ENCODE results near the gene ZNF582.

Gene ZNF582

DNA sequence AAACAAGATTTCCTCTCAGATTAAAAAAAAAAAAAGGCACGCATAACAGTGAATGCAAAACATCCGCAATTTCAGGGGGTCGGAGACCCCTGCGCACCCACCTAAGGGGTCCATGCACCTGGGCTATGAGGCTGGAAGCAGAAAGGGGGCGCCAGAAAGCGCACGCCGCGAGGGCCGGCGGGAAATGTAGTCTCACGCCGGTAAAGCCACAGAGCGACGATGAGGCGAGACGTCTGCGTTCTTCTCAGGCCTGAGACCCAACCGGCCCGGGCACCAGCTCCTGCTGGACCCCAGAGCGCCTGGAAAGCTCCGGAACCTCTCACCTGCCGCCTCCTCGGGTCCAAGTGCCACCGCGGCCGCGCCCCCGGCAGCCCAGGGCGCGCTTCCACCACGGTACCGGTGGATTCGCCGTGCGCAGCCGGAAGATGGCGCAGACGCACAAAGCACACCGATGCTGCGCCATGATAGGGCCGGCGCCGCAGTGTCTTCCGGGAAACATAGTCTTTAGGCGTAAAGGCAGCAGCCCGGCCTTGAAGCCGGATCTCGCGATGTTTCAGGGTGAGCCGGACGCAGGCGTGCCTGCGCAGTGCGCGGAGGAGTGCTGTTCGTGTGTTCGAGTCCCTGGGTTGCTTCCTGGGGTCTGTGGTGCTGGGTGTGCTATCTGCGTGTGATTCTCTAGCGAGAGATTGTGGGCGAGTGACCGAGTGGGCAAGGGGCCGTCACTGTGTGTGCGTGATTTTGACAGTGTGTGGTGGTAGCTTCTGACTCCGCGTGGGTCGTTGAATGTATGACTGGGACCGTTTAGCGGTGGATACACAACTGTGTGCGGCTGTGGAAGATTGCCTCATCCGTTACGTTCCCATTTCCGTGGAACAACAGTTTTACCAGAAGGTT, at the start of gene ZNF582:
Gene ZNF582 (minus strand): TSS at position 416 of the 894 bp plus-strand sequence. CDS start 1,782 bp downstream, outside the sequence.
- H4K20me1 ChIP-seq, result no peaks in the 10 kb centered on the region
- peak within 1 kb of the TSS; percentile 97 for H3K9ac ChIP-seq
- peak within 1 kb of the TSS; percentile 98 for H3K27ac ChIP-seq
- TF ChIP-seq Cebpa-rat (IDR thresholded peaks at IDR 0.05), result no peak
- no peaks in the 10 kb centered on the region for H3K4me1 ChIP-seq
- peak within 1 kb of the TSS; percentile 76 for H3K4me3 ChIP-seq
- no peaks in the 10 kb centered on the region for H3K27me3 ChIP-seq
- H3K4me2 ChIP-seq, result peak within 1 kb of the TSS; percentile 59
- peaks cover 55% of the 10 kb centered on the region for H3K9me3 ChIP-seq
- peaks cover 37% of the 10 kb centered on the region for H3K36me3 ChIP-seq

DNA sequence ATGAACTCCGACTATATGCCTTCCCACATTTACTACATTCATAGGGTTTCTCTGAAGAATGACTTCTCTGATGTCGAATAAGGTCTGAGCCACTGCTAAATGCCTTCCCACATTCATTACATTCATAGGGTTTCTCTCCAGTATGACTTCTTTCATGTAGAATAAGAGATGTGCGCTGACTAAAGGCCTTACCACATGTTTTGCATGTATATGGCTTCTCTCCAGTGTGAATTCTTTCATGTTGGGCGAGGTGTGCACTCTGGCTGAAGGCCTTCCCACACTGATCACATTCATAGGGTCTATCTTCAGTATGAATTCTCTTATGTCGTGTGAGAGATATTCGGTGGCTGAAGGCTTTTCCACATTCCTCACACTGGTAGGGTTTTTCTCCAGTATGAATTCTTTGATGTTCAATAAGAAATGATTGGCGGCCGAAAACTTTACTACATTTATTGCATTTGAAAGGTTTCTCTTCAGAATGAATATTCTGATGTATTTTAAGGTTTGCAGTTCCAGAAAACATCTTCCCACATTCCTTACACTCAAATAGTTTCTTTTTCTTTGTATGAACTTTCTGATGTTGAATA, 48.0 kb upstream of the ZNF582 start:
- H3K9ac ChIP-seq, result no peak overlapping the region
- peak overlapping the region; percentile 7; the same call in 1 of the 2 replicates for H3K4me3 ChIP-seq
- peaks cover 86% of the 10 kb centered on the region for H3K9me3 ChIP-seq
- no peak for TF ChIP-seq Cebpa-rat (IDR thresholded peaks at IDR 0.05)
- H3K27me3 ChIP-seq, result no peaks in the 10 kb centered on the region
- no peaks in the 10 kb centered on the region for H4K20me1 ChIP-seq
- no peaks in the 10 kb centered on the region for H3K4me1 ChIP-seq
- no peaks in the 10 kb centered on the region for H3K36me3 ChIP-seq
- H3K27ac ChIP-seq, result no peak overlapping the region
- no peak overlapping the region for H3K4me2 ChIP-seq

DNA sequence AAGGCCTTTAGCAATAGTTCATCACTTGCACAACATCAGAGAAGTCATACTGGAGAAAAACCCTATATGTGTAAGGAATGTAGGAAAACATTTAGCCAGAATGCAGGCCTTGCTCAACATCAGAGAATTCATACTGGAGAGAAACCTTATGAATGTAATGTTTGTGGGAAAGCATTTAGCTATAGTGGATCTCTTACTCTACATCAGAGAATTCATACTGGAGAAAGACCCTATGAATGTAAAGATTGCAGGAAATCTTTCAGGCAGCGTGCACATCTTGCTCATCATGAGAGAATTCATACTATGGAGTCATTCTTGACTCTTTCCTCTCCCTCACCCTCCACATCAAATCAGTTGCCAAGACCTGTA, 30.6 kb upstream of the ZNF582 start:
- H3K36me3 ChIP-seq, result peaks cover 59% of the 10 kb centered on the region
- no peaks in the 10 kb centered on the region for H3K27me3 ChIP-seq
- no peak for TF ChIP-seq Cebpa-rat (IDR thresholded peaks at IDR 0.05)
- H3K27ac ChIP-seq, result no peak overlapping the region
- H3K4me3 ChIP-seq, result peak overlapping the region; percentile 5; the same call in 1 of the 2 replicates
- no peak overlapping the region for H3K9ac ChIP-seq
- no peaks in the 10 kb centered on the region for H3K4me1 ChIP-seq
- H3K9me3 ChIP-seq, result peaks cover 98% of the 10 kb centered on the region
- H3K4me2 ChIP-seq, result no peak overlapping the region
- no peaks in the 10 kb centered on the region for H4K20me1 ChIP-seq

DNA sequence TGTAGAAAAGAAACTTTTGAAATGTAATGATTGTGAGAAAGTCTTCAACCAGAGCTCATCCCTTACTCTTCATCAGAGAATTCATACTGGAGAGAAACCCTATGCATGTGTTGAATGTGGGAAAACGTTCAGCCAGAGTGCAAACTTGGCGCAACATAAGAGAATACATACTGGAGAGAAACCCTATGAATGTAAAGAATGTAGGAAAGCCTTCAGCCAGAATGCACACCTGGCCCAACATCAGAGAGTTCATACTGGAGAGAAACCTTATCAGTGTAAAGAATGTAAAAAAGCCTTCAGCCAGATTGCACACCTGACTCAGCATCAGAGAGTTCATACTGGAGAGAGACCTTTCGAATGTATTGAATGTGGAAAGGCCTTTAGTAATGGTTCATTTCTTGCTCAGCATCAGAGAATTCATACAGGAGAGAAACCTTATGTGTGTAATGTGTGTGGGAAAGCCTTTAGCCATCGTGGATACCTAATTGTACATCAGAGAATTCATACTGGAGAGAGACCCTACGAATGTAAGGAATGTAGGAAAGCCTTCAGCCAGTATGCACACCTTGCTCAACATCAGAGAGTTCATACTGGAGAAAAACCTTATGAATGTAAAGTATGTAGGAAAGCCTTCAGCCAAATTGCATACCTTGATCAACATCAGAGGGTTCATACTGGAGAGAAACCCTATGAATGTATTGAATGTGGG, 30.1 kb upstream of the ZNF582 start:
- Histone ChIP-seq H3K27me3 (no peaks in the 10 kb centered on the region), H4K20me1 (no peaks in the 10 kb centered on the region), H3K4me1 (no peaks in the 10 kb centered on the region), H3K36me3 (peaks cover 64% of the 10 kb centered on the region), H3K9me3 (peaks cover 98% of the 10 kb centered on the region), H3K4me3 (peak overlapping the region; percentile 5; the same call in 1 of the 2 replicates), H3K4me2 (no peak overlapping the region), H3K9ac (no peak overlapping the region), H3K27ac (no peak overlapping the region)
- TF ChIP-seq Cebpa-rat (IDR thresholded peaks at IDR 0.05), result no peak

DNA sequence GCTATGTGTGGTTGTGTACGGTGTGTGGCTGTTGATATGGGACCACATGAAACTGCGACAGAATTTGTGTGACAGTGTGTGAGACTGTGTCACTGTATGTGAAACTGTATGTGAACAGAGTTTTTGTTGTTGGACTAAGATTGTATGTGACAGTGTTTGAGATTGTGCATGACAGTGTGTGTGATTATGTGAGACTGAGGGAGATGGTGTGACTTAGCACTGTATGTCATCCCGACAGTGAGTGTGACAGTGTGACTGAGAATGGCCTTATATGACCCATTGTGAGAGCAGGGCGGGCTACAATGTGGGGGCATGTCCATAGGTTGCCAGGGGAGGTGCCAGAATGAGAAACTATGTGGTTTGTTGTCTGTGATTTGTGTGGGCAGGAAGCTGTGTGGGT, 11.7 kb upstream of the ZNF582 start:
- Histone ChIP-seq H4K20me1 (no peaks in the 10 kb centered on the region), H3K36me3 (peaks cover 64% of the 10 kb centered on the region), H3K4me3 (peak overlapping the region; percentile 79), H3K27me3 (no peaks in the 10 kb centered on the region), H3K27ac (no peak overlapping the region), H3K4me2 (peak overlapping the region; percentile 83), H3K9me3 (peaks cover 77% of the 10 kb centered on the region), H3K9ac (peak overlapping the region; percentile 95), H3K4me1 (peaks cover 17% of the 10 kb centered on the region)
- no peak for TF ChIP-seq Cebpa-rat (IDR thresholded peaks at IDR 0.05)

DNA sequence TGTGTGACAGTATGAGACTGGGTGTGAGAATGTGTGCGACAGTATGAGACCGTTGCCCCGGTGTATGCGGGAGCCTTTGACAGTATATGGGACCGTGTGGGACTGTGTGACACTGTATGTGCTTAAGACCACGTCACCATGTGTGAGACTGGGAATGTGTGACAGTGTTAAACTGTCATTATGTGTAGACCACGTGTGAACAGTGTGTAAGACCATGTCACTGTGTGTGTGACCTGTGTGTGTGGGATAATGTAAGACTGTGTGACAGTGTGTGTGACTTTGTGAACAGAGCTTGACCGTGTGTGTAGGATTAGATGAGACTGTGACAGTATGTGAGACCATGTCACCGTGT, 11.3 kb upstream of the ZNF582 start:
- peak overlapping the region; percentile 95 for H3K9ac ChIP-seq
- no peaks in the 10 kb centered on the region for H4K20me1 ChIP-seq
- H3K4me3 ChIP-seq, result peak overlapping the region; percentile 79
- no peak for TF ChIP-seq Cebpa-rat (IDR thresholded peaks at IDR 0.05)
- peaks cover 77% of the 10 kb centered on the region for H3K9me3 ChIP-seq
- H3K27ac ChIP-seq, result peak overlapping the region; percentile 97
- H3K4me1 ChIP-seq, result peaks cover 17% of the 10 kb centered on the region
- peak overlapping the region; percentile 83 for H3K4me2 ChIP-seq
- peaks cover 64% of the 10 kb centered on the region for H3K36me3 ChIP-seq
- no peaks in the 10 kb centered on the region for H3K27me3 ChIP-seq

DNA sequence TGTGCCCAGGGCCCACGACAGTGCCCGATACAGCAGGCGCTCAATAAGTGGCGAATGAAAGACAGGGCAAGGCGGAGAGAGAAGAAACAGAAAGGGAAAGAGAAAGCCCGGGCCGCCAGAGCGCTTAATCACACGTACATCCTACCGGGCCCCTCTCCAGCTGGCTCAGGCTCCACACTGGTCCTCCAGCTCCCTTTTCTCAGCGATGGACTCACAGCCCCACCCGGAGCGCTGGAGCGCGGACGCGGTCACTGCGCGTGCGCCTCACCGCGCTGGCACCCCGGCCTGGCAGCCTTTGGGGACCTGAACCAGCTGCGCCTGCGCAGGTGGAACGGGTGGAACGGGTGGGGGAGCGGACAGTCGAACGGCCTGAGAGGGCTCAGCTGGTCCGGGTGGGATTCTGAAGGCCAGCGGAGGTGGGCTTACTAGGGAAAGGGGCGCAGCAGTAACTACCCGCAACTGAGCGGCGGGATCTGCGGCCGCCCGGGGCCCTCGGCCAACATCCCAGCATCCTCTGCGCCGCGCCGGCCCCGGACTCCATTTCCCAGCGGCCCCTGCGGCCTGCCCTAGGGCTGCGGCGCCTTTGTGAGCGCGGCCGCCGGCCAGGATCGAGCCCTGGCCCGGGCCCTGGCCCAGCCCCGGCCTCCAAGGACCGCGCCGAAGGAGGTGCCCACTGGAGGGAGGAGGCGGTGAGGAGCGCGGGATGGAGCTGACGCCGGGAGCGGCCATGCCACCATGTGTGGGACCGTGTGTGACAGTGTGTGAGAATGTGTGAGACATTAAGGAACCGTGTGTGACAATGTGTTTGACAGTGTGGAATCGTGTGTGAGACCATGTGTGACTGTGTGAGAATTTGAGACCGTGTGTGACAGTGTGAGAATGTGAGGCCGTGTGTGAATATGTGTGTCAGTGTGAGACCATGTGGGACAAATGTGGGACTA, 10.7 kb upstream of the ZNF582 start, which contains the start of gene ZNF583:
Gene ZNF583 (plus strand): TSS at position 569 of the 941 bp plus-strand sequence. CDS start 2,783 bp downstream, outside the sequence.
- Histone ChIP-seq H3K36me3 (peaks cover 64% of the 10 kb centered on the region), H3K4me3 (peak within 1 kb of the TSS; percentile 79), H3K9ac (peak within 1 kb of the TSS; percentile 95), H4K20me1 (no peaks in the 10 kb centered on the region), H3K4me2 (peak within 1 kb of the TSS; percentile 83), H3K27ac (peak within 1 kb of the TSS; percentile 97), H3K9me3 (peaks cover 77% of the 10 kb centered on the region), H3K4me1 (peaks cover 17% of the 10 kb centered on the region), H3K27me3 (no peaks in the 10 kb centered on the region)
- TF ChIP-seq Cebpa-rat (IDR thresholded peaks at IDR 0.05), result no peak

DNA sequence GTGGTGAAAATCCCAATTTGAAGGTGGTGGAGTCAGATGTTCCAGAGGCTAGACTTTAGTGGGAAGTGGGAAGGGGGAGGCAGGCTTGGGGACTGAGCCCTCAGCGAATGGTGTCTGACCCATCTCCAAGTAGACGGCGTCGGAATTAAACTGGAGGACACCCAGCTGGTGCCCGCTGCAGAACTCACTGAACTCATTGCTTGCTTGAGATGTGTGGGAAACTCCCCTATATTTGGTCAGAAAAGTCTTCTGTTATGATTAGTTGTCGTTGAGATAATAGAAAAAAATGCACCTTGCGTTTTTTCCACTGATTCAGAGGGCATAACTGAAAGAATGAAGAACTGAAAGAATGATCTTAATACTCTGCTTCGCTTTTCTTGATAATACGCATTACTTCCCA, 9.9 kb upstream of the ZNF582 start:
- Histone ChIP-seq H3K9ac (peak overlapping the region; percentile 95), H3K27me3 (no peaks in the 10 kb centered on the region), H3K27ac (peak overlapping the region; percentile 97), H3K36me3 (peaks cover 64% of the 10 kb centered on the region), H3K9me3 (peaks cover 77% of the 10 kb centered on the region), H4K20me1 (no peaks in the 10 kb centered on the region), H3K4me3 (peak overlapping the region; percentile 79), H3K4me1 (peaks cover 17% of the 10 kb centered on the region), H3K4me2 (peak overlapping the region; percentile 83)
- no peak for TF ChIP-seq Cebpa-rat (IDR thresholded peaks at IDR 0.05)

DNA sequence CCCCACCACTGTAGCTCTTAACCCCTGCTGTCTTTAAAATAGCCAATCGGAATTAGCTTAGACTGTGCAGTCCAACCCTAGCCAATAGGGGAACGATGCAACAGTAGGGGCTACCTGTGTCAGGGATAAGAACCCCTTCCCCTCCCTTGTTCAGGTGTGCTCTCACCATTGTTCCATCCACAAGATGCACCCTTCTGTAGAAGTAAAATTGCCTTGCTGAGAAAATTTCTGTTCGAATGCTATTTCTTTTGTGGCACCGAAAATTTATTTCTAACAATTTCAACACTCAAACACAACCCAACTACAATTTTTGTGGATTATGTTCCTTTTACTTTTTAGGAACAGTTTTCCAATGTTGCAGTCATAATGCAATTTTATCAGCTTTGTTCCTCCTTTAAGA, 7.2 kb upstream of the ZNF582 start:
- Histone ChIP-seq H3K4me1 (peaks cover 17% of the 10 kb centered on the region), H3K4me3 (peak overlapping the region; percentile 19; the same call in 1 of the 2 replicates), H3K36me3 (peaks cover 46% of the 10 kb centered on the region), H3K4me2 (no peak overlapping the region), H3K9ac (no peak overlapping the region), H3K27me3 (no peaks in the 10 kb centered on the region), H4K20me1 (no peaks in the 10 kb centered on the region), H3K9me3 (peaks cover 74% of the 10 kb centered on the region), H3K27ac (no peak overlapping the region)
- TF ChIP-seq Cebpa-rat (IDR thresholded peaks at IDR 0.05), result no peak

Measured in BLaER1 (cell line).